SK-N-SH (cell line): ENCODE results near the gene DNAH11. TPM values are rescaled to one million over a fixed set of nuclear protein-coding genes. Genes with fewer than 3 reads are reported as not detected.

Experiments
- CTCF ChIA-PET: fragments of 300-600, 350-600 bp; formaldehyde crosslinking; extraction: SDS; loops from one replicate; lab custom pipeline; 2021; lab: Yijun Ruan, JAX
- POLR2A ChIA-PET: fragments of 350-600 bp; sonication (Branson Sonifier 250); formaldehyde crosslinking; extraction: SDS; loops from one replicate; lab custom pipeline; 2020; ENCODE audit warnings: antibody characterized with exemption, inconsistent platforms; lab: Yijun Ruan, JAX
- DNase-seq: peaks from one replicate; pipeline ENCODE4 v3.0.0; 2012
- H2AFZ ChIP-seq: fragments of 200-600 bp; sonication (generic); 2 replicates; pipeline ENCODE4 v1.8.1; 2016; ENCODE audit warnings: antibody characterized with exemption, mild to moderate bottlenecking, low read depth
- H3F3A ChIP-seq: fragments of 200-600 bp; sonication (generic); replicated peaks from 2 replicates; pipeline ENCODE3; 2016; ENCODE audit warnings: antibody characterized with exemption, mild to moderate bottlenecking; ENCODE audit not compliant: insufficient read depth
- H3K27ac ChIP-seq, 2 experiments: fragments of 200-500 bp in 1 of 2; fragments of 200-600 bp in 1 of 2; sonication (Bioruptor generic) in 1 of 2; sonication (generic), shearing (Covaris generic) in 1 of 2; 2 replicates each; pipeline versions ENCODE4 v1.5.1 to v1.6.1; 2014 to 2016; ENCODE audit warnings: low read depth in 2 of 2, inconsistent platforms in 1 of 2, low read length in 1 of 2, mild to moderate bottlenecking in 1 of 2, mixed read lengths in 1 of 2
- H3K27me3 ChIP-seq: fragments of 200-600 bp; sonication (generic), shearing (Covaris generic); 2 replicates; pipeline ENCODE4 v1.6.1; 2016; ENCODE audit warnings: mixed run types; ENCODE audit not compliant: insufficient read depth
- H3K36me3 ChIP-seq, 2 experiments: fragments of 200-500 bp in 1 of 2; fragments of 200-600 bp in 1 of 2; sonication (Bioruptor generic) in 1 of 2; sonication (generic) in 1 of 2; replicated peaks in 1 of 2; 2 replicates each; pipeline versions ENCODE3 to v1.5.1; 2014 to 2016; ENCODE audit warnings: low read length in 1 of 2, mild to moderate bottlenecking in 1 of 2; ENCODE audit not compliant: insufficient read depth in 2 of 2, control insufficient read depth in 1 of 2
- H3K4me1 ChIP-seq, 2 experiments: fragments of 200-500 bp in 1 of 2; fragments of 200-600 bp in 1 of 2; sonication (Bioruptor generic) in 1 of 2; sonication (generic), shearing (Covaris generic) in 1 of 2; 2 replicates each; pipeline versions ENCODE4 v1.5.1 to v1.6.1; 2014 to 2016; ENCODE audit warnings: low read depth in 1 of 2, low read length in 1 of 2, mixed run types in 1 of 2; ENCODE audit not compliant: insufficient read depth in 2 of 2, control insufficient read depth in 1 of 2
- H3K4me2 ChIP-seq: fragments of 200-600 bp; sonication (generic), shearing (Covaris generic); 2 replicates; pipeline ENCODE4 v1.6.1; 2017; ENCODE audit warnings: mixed run types
- H3K4me3 ChIP-seq, 2 experiments: fragments of 200-500 bp in 1 of 2; fragments of 200-600 bp in 1 of 2; sonication (Bioruptor generic) in 1 of 2; sonication (generic), shearing (Covaris generic) in 1 of 2; 2 replicates each; pipeline versions ENCODE4 v1.5.1 to v1.8.1; 2014 to 2016; ENCODE audit warnings: low read depth in 2 of 2, inconsistent platforms in 1 of 2, low read length in 1 of 2, mild to moderate bottlenecking in 1 of 2, mixed read lengths in 1 of 2, moderate library complexity in 1 of 2
- H3K79me2 ChIP-seq: fragments of 200-600 bp; sonication (generic); 2 replicates; pipeline ENCODE4 v1.8.1; 2017; ENCODE audit warnings: mild to moderate bottlenecking; ENCODE audit not compliant: insufficient read depth
- H3K9ac ChIP-seq: fragments of 200-600 bp; sonication (generic); 2 replicates; pipeline ENCODE4 v1.6.1; 2017; ENCODE audit warnings: mixed run types
- H3K9me2 ChIP-seq: fragments of 200-600 bp; sonication (generic); 2 replicates; pipeline ENCODE4 v1.6.1; 2017; ENCODE audit warnings: mixed run types
- H3K9me3 ChIP-seq: fragments of 200-600 bp; sonication (generic); 2 replicates; pipeline ENCODE4 v1.6.1; 2017; ENCODE audit warnings: mixed run types, mild to moderate bottlenecking, moderate library complexity
- H4K20me1 ChIP-seq: fragments of 200-600 bp; sonication (generic); 2 replicates; pipeline ENCODE4 v1.6.1; 2017; ENCODE audit warnings: mild to moderate bottlenecking, mixed run types; ENCODE audit not compliant: insufficient read depth
- CHD2 ChIP-seq: fragments of 150-350 bp; IDR thresholded peaks from 2 replicates; pipeline ENCODE4 v1.6.1; 2018; ENCODE audit warnings: low read length; ENCODE audit not compliant: partially characterized antibody
- ELF1 ChIP-seq: IDR thresholded peaks from 2 replicates; pipeline ENCODE4 v1.4.0; 2012
- GATA2 ChIP-seq: sonication (generic); formaldehyde crosslinking; IDR thresholded peaks from 2 replicates; pipeline ENCODE4 v1.5.0; 2020; ENCODE audit warnings: mild to moderate bottlenecking, missing genetic modification reagents
- JUND ChIP-seq: IDR thresholded peaks from 2 replicates; pipeline ENCODE4 v1.4.0; 2012
- NFIC ChIP-seq: IDR thresholded peaks from 2 replicates; pipeline ENCODE4 v1.4.0; 2012; ENCODE audit warnings: borderline replicate concordance
- SIN3A ChIP-seq: IDR thresholded peaks from 2 replicates; pipeline ENCODE4 v1.6.1; 2012; ENCODE audit warnings: low read depth, mild to moderate bottlenecking, low read length, moderate library complexity, borderline replicate concordance
- WGBS: methylation state at CpG from one replicate; pipeline ENCODE4 v1.1.6; 2017; ENCODE audit warnings: low lambda C conversion rate; 5-methylcytosine and 5-hydroxymethylcytosine counted together
- polyA plus RNA-seq, 3 experiments: library from polyadenylated mRNA; depleted of rRNA; stranded (reverse); fragments of >200 nt; gene quantifications; 2 replicates each; pipeline ENCODE4 v1.2.3, GENCODE V29; 2012
- TF ChIP-seq, protein P1 (sequence below): IDR thresholded peaks from 2 replicates; pipeline ENCODE4 v1.4.0; 2012; ENCODE audit warnings: low read depth, borderline replicate concordance
- TF ChIP-seq, protein P2 (sequence below): fragments of 150-350 bp; IDR thresholded peaks from 2 replicates; pipeline ENCODE4 v1.6.1; 2017; ENCODE audit warnings: antibody characterized with exemption, low read length, low read depth, borderline replicate concordance
- TF ChIP-seq, protein P3 (sequence below): IDR thresholded peaks from 2 replicates; pipeline ENCODE4; 2012

The DNAH11 gene
- polyA plus RNA-seq, 1 of the 3 experiments (the other 2 are of a cell fraction): 0.77 TPM

DNA sequence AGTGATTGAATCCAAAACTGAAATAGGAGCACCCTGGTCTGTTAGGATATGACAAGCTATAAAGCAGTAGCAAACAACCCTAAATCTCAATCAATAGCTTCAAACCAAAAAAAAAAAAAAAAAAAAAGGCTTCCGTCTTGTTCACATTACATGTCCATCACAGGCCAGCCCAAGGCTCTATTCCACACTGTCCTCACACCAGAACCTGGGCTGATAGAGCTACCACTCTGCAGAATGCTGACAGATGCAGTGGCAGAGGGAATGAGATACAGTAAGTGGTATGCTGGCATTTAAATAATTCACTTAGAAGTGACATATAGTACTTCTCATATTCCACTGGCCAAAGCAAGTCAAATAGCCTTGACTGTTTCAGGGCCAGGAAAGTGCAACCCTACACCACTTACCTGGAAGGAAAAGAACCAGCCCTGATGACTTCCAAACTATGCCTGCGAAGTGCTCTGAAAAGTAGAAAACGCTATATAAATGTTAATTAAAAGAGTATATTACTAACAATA lies 397.1 kb downstream of the DNAH11 start:
- Histone ChIP-seq H3K36me3 (peaks cover 0 to 7% of the 10 kb centered on the region in 2 experiments), H3K9ac (no peak overlapping the region), H3K4me3 (no peak overlapping the region), H3F3A (no peaks in the 10 kb centered on the region), H4K20me1 (no peaks in the 10 kb centered on the region), H2AFZ (no peak overlapping the region), H3K9me3 (no peaks in the 10 kb centered on the region), H3K79me2 (no peaks in the 10 kb centered on the region), H3K27me3 (no peaks in the 10 kb centered on the region), H3K27ac (no peak overlapping the region), H3K4me2 (no peak overlapping the region), H3K4me1 (peaks cover 0 to 4% of the 10 kb centered on the region in 2 experiments; a peak in 1 of 4 replicates), H3K9me2 (no peaks in the 10 kb centered on the region)
- CTCF ChIA-PET: interaction anchor here (1.1 kb wide), 1 partner anchor 30 kb away, joined by 3 read pairs; no protein-coding TSS in a partner anchor
- no peak for DNase-seq
- WGBS: 85% methylated on average over 3 of the region's 3 CpGs
- TF ChIP-seq SIN3A (no peak), JUND (no peak), CHD2 (no peak), NFIC (no peak), GATA2 (CRISPR knock-in tag) (no peak)
- TF ChIP-seq, protein P1, sequence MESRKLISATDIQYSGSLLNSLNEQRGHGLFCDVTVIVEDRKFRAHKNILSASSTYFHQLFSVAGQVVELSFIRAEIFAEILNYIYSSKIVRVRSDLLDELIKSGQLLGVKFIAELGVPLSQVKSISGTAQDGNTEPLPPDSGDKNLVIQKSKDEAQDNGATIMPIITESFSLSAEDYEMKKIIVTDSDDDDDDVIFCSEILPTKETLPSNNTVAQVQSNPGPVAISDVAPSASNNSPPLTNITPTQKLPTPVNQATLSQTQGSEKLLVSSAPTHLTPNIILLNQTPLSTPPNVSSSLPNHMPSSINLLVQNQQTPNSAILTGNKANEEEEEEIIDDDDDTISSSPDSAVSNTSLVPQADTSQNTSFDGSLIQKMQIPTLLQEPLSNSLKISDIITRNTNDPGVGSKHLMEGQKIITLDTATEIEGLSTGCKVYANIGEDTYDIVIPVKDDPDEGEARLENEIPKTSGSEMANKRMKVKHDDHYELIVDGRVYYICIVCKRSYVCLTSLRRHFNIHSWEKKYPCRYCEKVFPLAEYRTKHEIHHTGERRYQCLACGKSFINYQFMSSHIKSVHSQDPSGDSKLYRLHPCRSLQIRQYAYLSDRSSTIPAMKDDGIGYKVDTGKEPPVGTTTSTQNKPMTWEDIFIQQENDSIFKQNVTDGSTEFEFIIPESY: no peak
- TF ChIP-seq, protein P2, sequence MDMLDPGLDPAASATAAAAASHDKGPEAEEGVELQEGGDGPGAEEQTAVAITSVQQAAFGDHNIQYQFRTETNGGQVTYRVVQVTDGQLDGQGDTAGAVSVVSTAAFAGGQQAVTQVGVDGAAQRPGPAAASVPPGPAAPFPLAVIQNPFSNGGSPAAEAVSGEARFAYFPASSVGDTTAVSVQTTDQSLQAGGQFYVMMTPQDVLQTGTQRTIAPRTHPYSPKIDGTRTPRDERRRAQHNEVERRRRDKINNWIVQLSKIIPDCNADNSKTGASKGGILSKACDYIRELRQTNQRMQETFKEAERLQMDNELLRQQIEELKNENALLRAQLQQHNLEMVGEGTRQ: no peak
- TF ChIP-seq, protein P3, sequence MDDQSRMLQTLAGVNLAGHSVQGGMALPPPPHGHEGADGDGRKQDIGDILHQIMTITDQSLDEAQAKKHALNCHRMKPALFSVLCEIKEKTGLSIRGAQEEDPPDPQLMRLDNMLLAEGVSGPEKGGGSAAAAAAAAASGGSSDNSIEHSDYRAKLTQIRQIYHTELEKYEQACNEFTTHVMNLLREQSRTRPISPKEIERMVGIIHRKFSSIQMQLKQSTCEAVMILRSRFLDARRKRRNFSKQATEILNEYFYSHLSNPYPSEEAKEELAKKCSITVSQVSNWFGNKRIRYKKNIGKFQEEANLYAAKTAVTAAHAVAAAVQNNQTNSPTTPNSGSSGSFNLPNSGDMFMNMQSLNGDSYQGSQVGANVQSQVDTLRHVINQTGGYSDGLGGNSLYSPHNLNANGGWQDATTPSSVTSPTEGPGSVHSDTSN: no peak
- POLR2A ChIA-PET: no interaction called here

DNA sequence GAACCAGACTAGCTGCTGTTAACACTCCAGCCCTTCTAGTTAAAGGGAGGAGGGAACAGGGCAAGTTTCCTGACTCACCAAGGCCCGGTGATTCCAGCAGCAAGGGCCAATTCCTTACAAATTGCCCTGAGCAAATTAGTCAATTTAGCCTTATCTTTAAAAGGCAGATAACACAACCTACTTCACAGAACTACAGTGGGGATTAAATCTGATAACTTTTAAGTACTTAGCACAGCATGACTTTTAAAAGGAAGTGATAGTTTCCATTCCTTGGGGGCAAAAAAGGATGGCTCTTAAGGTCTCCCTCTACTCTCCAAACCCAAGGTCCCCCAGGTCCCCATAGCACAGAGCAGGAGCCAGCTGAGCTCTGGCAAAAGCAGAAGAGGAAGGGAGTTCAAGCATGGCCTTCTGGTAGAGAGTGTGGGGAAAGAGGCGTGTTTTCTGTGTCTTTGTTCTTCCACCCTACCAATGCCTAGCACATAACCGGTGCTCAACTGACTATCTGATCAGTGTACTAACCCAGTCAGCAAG lies 398.8 kb downstream of the DNAH11 start:
- Histone ChIP-seq H3K36me3 (peaks cover 0 to 7% of the 10 kb centered on the region in 2 experiments), H3K79me2 (no peaks in the 10 kb centered on the region), H3K9me3 (no peaks in the 10 kb centered on the region), H3K27me3 (peaks cover 5% of the 10 kb centered on the region), H4K20me1 (no peaks in the 10 kb centered on the region), H3K9ac (no peak overlapping the region), H3F3A (no peaks in the 10 kb centered on the region), H3K4me1 (peaks cover 0 to 8% of the 10 kb centered on the region in 2 experiments; a peak in 1 of 4 replicates), H3K4me3 (no peak overlapping the region), H3K9me2 (no peaks in the 10 kb centered on the region), H3K4me2 (no peak overlapping the region), H3K27ac (no peak overlapping the region), H2AFZ (no peak overlapping the region)
- ChIA-PET POLR2A (no interaction called here), CTCF (interaction anchor here (1.2 kb wide), 1 partner anchor 18 kb away, joined by 5 read pairs; no protein-coding TSS in a partner anchor)
- peak; percentile 53 for DNase-seq
- WGBS: 64% methylated on average over 3 of the region's 3 CpGs
- TF ChIP-seq ELF1: no peak
- TF ChIP-seq GATA2 (CRISPR knock-in tag): peak; percentile 40; the same call in 1 of the 2 replicates
